Measurements from ENCODE around the gene GHRL.

DNA sequence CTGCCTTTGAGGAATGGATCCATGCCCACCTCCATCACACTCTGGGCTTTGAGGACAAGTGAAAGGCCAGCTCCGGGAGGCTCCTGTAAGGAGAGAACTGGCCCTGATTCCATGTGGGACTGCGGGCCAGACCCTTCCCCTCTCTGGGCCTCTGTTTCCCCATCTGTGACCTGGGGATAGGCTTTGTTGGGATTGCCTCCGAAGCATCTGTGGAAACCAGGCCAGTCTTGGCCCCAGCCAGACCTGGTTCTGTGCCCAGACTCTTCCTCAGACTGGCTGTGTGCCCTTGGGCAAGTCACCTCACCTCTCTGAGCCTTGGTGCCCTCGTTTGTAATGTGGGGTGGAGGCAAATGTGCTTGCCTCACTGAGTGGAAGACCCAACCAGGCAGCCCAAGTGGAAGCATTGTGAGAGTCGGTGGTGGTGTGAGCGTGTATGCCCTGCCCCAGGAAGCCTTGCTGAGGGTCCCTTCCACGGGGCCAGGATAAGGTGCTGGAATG is 49.2 kb upstream of the GHRL start:
- TF ChIP-seq, protein P1, sequence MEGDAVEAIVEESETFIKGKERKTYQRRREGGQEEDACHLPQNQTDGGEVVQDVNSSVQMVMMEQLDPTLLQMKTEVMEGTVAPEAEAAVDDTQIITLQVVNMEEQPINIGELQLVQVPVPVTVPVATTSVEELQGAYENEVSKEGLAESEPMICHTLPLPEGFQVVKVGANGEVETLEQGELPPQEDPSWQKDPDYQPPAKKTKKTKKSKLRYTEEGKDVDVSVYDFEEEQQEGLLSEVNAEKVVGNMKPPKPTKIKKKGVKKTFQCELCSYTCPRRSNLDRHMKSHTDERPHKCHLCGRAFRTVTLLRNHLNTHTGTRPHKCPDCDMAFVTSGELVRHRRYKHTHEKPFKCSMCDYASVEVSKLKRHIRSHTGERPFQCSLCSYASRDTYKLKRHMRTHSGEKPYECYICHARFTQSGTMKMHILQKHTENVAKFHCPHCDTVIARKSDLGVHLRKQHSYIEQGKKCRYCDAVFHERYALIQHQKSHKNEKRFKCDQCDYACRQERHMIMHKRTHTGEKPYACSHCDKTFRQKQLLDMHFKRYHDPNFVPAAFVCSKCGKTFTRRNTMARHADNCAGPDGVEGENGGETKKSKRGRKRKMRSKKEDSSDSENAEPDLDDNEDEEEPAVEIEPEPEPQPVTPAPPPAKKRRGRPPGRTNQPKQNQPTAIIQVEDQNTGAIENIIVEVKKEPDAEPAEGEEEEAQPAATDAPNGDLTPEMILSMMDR (IDR thresholded peaks at IDR 0.05): no peak
- TF ChIP-seq POLR2A (IDR thresholded peaks at IDR 0.05; ENCODE audit: low read length): no peak
- no peak for TF ChIP-seq RNF2 (IDR thresholded peaks at IDR 0.05; ENCODE audit: borderline replicate concordance, low read depth)
- no peak for TF ChIP-seq SMC3 (IDR thresholded peaks at IDR 0.05)
